OCI-LY3 (cell line): ENCODE results near the gene ANKRD24.
"Not testable (repeated sequence)": the region's sequence is repeated elsewhere in the genome, so short reads cannot be mapped to it uniquely, and the experiment has no call there.

Experiments used
- CTCF ChIP-seq: fragments of 200-600, 300-600 bp; sonication (generic); IDR thresholded peaks from 2 replicates; pipeline ENCODE4 v1.5.1; 2014; ENCODE audit warnings: antibody characterized with exemption, low read length, low read depth
- EZH2phosphoT487 ChIP-seq: fragments of 200-600 bp; shearing (Covaris generic); IDR thresholded peaks from 2 replicates; pipeline ENCODE4 v1.6.1; 2018; ENCODE audit warnings: antibody characterized with exemption, mixed run types, low read depth

- TF ChIP-seq CTCF, EZH2phosphoT487: not testable (repeated sequence)
These were observed 24.5 kb upstream of the ANKRD24 start for GRCh38 chr19:4157971-4158370.
